ENCODE data around the gene FOXO3B.
"Not testable (repeated sequence)": the region's sequence is repeated elsewhere in the genome, so short reads cannot be mapped to it uniquely, and the experiment has no call there.

- TF ChIP-seq CTCF (IDR thresholded peaks at IDR 0.05); EP300 (IDR thresholded peaks at IDR 0.05; ENCODE audit: low read depth); POLR2A (IDR thresholded peaks at IDR 0.05); POLR2AphosphoS5 (IDR thresholded peaks at IDR 0.05): not testable (repeated sequence)
These were observed 20.0 kb downstream of the FOXO3B start for GRCh38 chr17:18661924-18662624.

All from transverse colon (tissue), 4 donors.